Mesenchymal stem cell (in vitro differentiated cells and primary cell): ENCODE results near the gene SLC25A20.

ENCODE experiments used
- DNase-seq: peaks from one replicate; pipeline ENCODE4 v3.0.0-alpha.2; 2013
- H2AFZ ChIP-seq: one replicate; pipeline ENCODE4 v1.6.1; 2013; ENCODE audit warnings: low read depth, mild to moderate bottlenecking, control low read depth, inconsistent platforms, low read length, moderate library complexity
- H2AK5ac ChIP-seq: 2 replicates; pipeline ENCODE4 v1.6.1; 2013; ENCODE audit warnings: low read length, moderate library complexity, mild to moderate bottlenecking, inconsistent platforms; ENCODE audit not compliant: severe bottlenecking
- H2BK120ac ChIP-seq: one replicate; pipeline ENCODE4 v1.6.1; 2013; ENCODE audit warnings: low read depth, mild to moderate bottlenecking, inconsistent platforms, low read length, moderate library complexity
- H2BK12ac ChIP-seq, 2 experiments: one replicate each; pipeline ENCODE4 v1.6.1; 2013; ENCODE audit warnings: inconsistent platforms in 2 of 2, low read length in 2 of 2, mild to moderate bottlenecking in 2 of 2, moderate library complexity in 2 of 2, control low read depth in 1 of 2
- H2BK15ac ChIP-seq: one replicate; pipeline ENCODE4 v1.6.1; 2013; ENCODE audit warnings: mild to moderate bottlenecking, low read depth, inconsistent platforms; ENCODE audit not compliant: poor library complexity, severe bottlenecking
- H2BK5ac ChIP-seq: 2 replicates; pipeline ENCODE4 v1.6.1; 2013; ENCODE audit warnings: low read depth, mild to moderate bottlenecking, low read length, control low read depth, inconsistent platforms; ENCODE audit not compliant: poor library complexity, severe bottlenecking
- H3K14ac ChIP-seq, 2 experiments: one replicate each; pipeline ENCODE4 v1.6.1; 2013; ENCODE audit warnings: inconsistent platforms in 2 of 2, low read length in 2 of 2, control low read depth in 1 of 2, mild to moderate bottlenecking in 1 of 2, moderate library complexity in 1 of 2
- H3K18ac ChIP-seq, 2 experiments: one replicate each; pipeline ENCODE4 v1.6.1; 2013; ENCODE audit warnings: inconsistent platforms in 2 of 2, low read length in 2 of 2, control low read depth in 1 of 2, low read depth in 1 of 2, mild to moderate bottlenecking in 1 of 2
- H3K23ac ChIP-seq, 2 experiments: one replicate each; pipeline ENCODE4 v1.6.1; 2013; ENCODE audit warnings: inconsistent platforms in 2 of 2, low read length in 2 of 2, mild to moderate bottlenecking in 2 of 2, moderate library complexity in 2 of 2, control low read depth in 1 of 2
- H3K27ac ChIP-seq: 2 replicates; pipeline ENCODE4 v1.5.1; 2013; ENCODE audit warnings: mild to moderate bottlenecking, moderate library complexity, low read length, control low read depth, inconsistent platforms; ENCODE audit not compliant: poor library complexity, severe bottlenecking
- H3K27me3 ChIP-seq, 2 experiments: 2 replicates each; pipeline versions ENCODE4 v1.6.1 to v1.7.0; 2013; ENCODE audit warnings: low read length in 2 of 2, mild to moderate bottlenecking in 2 of 2, moderate library complexity in 2 of 2, control low read depth in 1 of 2, inconsistent platforms in 1 of 2; ENCODE audit not compliant: control insufficient read depth in 1 of 2, insufficient read depth in 1 of 2
- H3K36me3 ChIP-seq, 2 experiments: 2 replicates each; pipeline versions ENCODE4 v1.6.1 to v1.7.0; 2013; ENCODE audit warnings: low read length in 2 of 2, control low read depth in 1 of 2, inconsistent platforms in 1 of 2, low read depth in 1 of 2, mild to moderate bottlenecking in 1 of 2; ENCODE audit not compliant: insufficient read depth in 2 of 2, control insufficient read depth in 1 of 2
- H3K4ac ChIP-seq, 2 experiments: one replicate each; pipeline ENCODE4 v1.6.1; 2013; ENCODE audit warnings: inconsistent platforms in 2 of 2, low read length in 2 of 2, mild to moderate bottlenecking in 2 of 2, moderate library complexity in 2 of 2, control low read depth in 1 of 2, low read depth in 1 of 2
- H3K4me1 ChIP-seq: 2 replicates; pipeline ENCODE4 v1.6.1; 2013; ENCODE audit warnings: low read depth, low read length, control low read depth; ENCODE audit not compliant: control insufficient read depth, insufficient read depth
- H3K4me2 ChIP-seq: 2 replicates; pipeline ENCODE4 v1.6.1; 2013; ENCODE audit warnings: low read length, mild to moderate bottlenecking, inconsistent platforms; ENCODE audit not compliant: poor library complexity, severe bottlenecking
- H3K4me3 ChIP-seq, 2 experiments: 2 replicates each; pipeline versions ENCODE4 v1.5.1 to v1.7.0; 2013; ENCODE audit warnings: low read length in 2 of 2, mild to moderate bottlenecking in 2 of 2, control low read depth in 1 of 2, low read depth in 1 of 2; ENCODE audit not compliant: insufficient read depth in 1 of 2
- H3K79me1 ChIP-seq: replicated peaks from 2 replicates; pipeline ENCODE4 v1.6.1; 2013; ENCODE audit warnings: mild to moderate bottlenecking, control low read depth, low read length, inconsistent platforms; ENCODE audit not compliant: poor library complexity, severe bottlenecking
- H3K9ac ChIP-seq: 2 replicates; pipeline ENCODE4 v1.7.0; 2013; ENCODE audit warnings: mild to moderate bottlenecking, low read length, moderate library complexity
- H3K9me3 ChIP-seq: 2 replicates; pipeline ENCODE4 v1.7.0; 2013; ENCODE audit warnings: mild to moderate bottlenecking, low read length; ENCODE audit not compliant: control insufficient read depth
- H4K8ac ChIP-seq: one replicate; pipeline ENCODE4 v1.6.1; 2013; ENCODE audit warnings: inconsistent platforms, mild to moderate bottlenecking, low read length, moderate library complexity
- H4K91ac ChIP-seq: one replicate; pipeline ENCODE4 v1.6.1; 2013; ENCODE audit warnings: mild to moderate bottlenecking, low read length, inconsistent platforms
- WGBS: methylation state at CpG from one replicate; pipeline ENCODE4 v1.1.7; 2013; ENCODE audit warnings: mixed read lengths; 5-methylcytosine and 5-hydroxymethylcytosine counted together

Gene SLC25A20

DNA sequence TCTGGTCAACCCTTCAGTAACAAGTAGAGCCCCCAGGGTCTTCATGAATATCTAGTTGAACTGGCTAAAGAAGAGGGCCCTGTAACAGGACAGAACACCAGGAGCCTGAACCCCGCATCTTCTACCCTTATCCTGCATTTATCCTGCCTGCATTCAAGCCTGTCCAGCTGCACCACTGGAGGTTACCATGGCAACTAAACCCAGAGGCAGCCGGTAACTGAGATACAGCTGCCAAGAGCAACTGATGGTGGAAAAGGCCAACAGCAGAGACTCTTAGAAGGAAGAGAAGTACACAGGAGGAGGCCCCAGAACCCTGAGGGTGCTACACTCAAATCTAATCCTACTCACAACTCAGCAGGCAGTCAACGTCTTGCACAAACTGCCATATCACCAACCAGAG, 47.3 kb downstream of the SLC25A20 start:
- no peak overlapping the region for H3K4ac ChIP-seq
- no peaks in the 10 kb centered on the region for H3K9me3 ChIP-seq
- WGBS: 75% methylated on average over 2 of the region's 3 CpGs
- H3K79me1 ChIP-seq: peaks cover under 1% of the 10 kb centered on the region
- H3K4me1 ChIP-seq: peaks cover 6% of the 10 kb centered on the region
- H3K9ac ChIP-seq: no peak overlapping the region
- peak; percentile 30 for DNase-seq
- H3K27me3 ChIP-seq: no peaks in the 10 kb centered on the region
- H3K18ac ChIP-seq: no peak overlapping the region
- no peak overlapping the region for H2AFZ ChIP-seq
- H3K36me3 ChIP-seq: peaks cover 0 to 3% of the 10 kb centered on the region in 2 experiments
- H3K27ac ChIP-seq: no peak overlapping the region
- no peak overlapping the region for H4K91ac ChIP-seq
- no peak overlapping the region for H3K4me2 ChIP-seq
- H3K23ac ChIP-seq: no peak overlapping the region
- no peak overlapping the region for H3K4me3 ChIP-seq
- no peak overlapping the region for H2BK15ac ChIP-seq
- H2BK12ac ChIP-seq: no peak overlapping the region
- H2BK120ac ChIP-seq: no peak overlapping the region
- no peak overlapping the region for H2AK5ac ChIP-seq
- no peak overlapping the region for H2BK5ac ChIP-seq
- no peak overlapping the region for H3K14ac ChIP-seq
- no peak overlapping the region for H4K8ac ChIP-seq

DNA sequence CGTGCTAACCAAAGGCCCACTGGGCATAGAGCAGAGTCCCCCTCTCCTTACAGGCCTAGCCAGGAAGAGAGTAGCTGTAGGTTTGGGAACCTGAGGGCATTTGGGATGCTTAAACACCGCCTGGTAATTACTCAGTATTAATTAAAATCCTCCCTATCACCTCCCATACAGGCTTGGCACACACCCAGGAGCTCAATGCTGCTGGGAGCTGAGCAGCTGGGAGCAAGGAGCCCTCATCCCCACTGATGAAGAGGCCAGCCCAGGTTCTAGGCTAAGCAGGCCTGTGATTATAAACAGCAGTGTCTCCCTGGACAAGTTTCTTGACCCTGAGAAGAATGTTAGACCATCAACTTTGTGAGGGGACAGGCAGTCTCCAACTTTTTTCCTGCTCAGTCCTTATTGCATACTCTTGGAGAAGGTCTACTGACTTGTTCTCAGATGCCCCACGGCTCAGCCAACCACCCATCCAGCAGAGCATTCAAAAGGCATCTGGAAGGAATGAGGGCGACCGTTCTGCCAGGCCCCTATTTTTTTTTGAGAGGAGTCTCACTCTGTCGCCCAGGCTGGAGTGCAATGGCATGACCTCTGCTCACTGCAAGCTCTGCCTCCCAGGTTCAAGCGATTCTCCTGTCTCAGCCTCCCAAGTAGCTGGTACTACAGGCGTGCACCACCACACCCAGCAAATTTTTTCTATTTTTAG, 49.7 kb downstream of the SLC25A20 start:
- no peak overlapping the region for H3K18ac ChIP-seq
- H3K79me1 ChIP-seq: peaks cover 6% of the 10 kb centered on the region
- no peak overlapping the region for H4K8ac ChIP-seq
- H3K14ac ChIP-seq: no peak overlapping the region
- peak overlapping the region in 1 of 2 experiments; percentile 90 for H3K4me3 ChIP-seq
- peak overlapping the region; percentile 93 for H3K9ac ChIP-seq
- no peak overlapping the region for H2BK15ac ChIP-seq
- no peaks in the 10 kb centered on the region for H3K9me3 ChIP-seq
- H3K4me2 ChIP-seq: no peak overlapping the region
- over 99% methylated on average over 8 of the region's 8 CpGs for WGBS
- no peak overlapping the region for H2AK5ac ChIP-seq
- H3K23ac ChIP-seq: no peak overlapping the region
- no peak overlapping the region for H2AFZ ChIP-seq
- no peak overlapping the region for H2BK5ac ChIP-seq
- H3K4ac ChIP-seq: no peak overlapping the region
- no peak overlapping the region for H2BK120ac ChIP-seq
- no peak overlapping the region for H2BK12ac ChIP-seq
- no peak for DNase-seq
- no peak overlapping the region for H4K91ac ChIP-seq
- H3K27ac ChIP-seq: no peak overlapping the region
- peaks cover 0 to 3% of the 10 kb centered on the region in 2 experiments for H3K36me3 ChIP-seq
- peaks cover 11% of the 10 kb centered on the region for H3K4me1 ChIP-seq
- H3K27me3 ChIP-seq: no peaks in the 10 kb centered on the region

DNA sequence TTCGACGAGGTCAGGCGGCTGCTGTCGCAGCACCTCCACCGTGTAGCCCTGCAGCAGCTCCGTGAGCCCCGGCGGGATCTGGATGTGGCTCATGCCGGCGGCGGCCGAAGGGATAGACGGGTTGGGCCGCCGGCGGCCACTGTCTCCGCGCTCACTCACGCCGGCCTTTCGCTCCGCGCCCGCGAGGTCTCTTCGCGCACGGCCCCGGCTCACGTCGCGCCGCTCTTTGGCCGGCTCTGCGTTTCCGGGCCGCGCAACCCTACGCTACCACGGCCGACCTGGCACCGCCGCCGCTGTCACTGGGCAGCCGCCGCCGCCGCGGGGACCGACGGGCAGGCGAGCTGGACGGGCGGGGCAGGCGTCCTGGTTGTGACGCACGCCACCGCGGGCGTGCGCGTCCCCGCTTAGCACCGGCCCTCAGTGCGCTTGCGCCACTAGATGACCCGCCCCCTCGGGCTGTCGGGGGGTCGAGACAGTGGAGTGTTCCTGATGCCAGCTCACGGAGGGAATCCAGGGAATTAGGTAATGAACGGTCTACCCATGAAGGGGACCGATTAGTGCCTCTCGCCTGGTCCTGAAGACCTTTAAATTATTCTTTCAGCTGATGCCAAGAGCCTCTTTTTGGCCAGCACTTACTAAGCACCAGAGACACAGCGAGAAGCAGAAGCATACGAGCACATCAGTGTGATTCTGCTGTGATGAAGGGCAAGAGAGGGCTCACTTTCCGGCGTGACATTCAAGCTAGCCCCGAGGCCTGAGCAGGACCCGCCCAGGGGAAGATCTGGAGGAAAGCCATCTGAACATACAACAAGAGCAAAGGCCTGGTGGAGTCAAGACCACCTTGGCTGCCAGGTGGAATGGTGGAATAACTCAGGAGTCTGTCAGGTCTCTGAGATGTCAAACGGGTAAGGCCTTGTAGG, 50.9 kb downstream of the SLC25A20 start, which contains the start of gene PRKAR2A:
TSS of gene PRKAR2A (minus strand) at position 371 of the 920 bp plus-strand sequence. CDS start at position 93, 278 bp downstream.
- peak; percentile 90 for DNase-seq
- H3K27me3 ChIP-seq: no peaks in the 10 kb centered on the region
- peak within 1 kb of the TSS; percentile 71 for H3K4me2 ChIP-seq
- peak within 1 kb of the TSS; percentile 93 for H3K9ac ChIP-seq
- peaks cover 0 to 3% of the 10 kb centered on the region in 2 experiments for H3K36me3 ChIP-seq
- H3K4me1 ChIP-seq: peaks cover 11% of the 10 kb centered on the region
- peak within 1 kb of the TSS; percentile 91 for H2AFZ ChIP-seq
- H2BK120ac ChIP-seq: peak within 1 kb of the TSS; percentile 71
- whole genome bisulfite sequencing: 4% methylated on average over 75 of the region's 81 CpGs
- peak within 1 kb of the TSS in 1 of 2 experiments; percentile 66 for H3K23ac ChIP-seq
- H2AK5ac ChIP-seq: peak within 1 kb of the TSS; percentile 9
- peak within 1 kb of the TSS; percentile 60 for H3K27ac ChIP-seq
- peak within 1 kb of the TSS; percentile 79 for H4K8ac ChIP-seq
- H2BK15ac ChIP-seq: peak within 1 kb of the TSS; percentile 88
- peak within 1 kb of the TSS; percentile 24 to 83 for H2BK12ac ChIP-seq
- H3K4me3 ChIP-seq: peak within 1 kb of the TSS; percentile 90 to 96
- H3K9me3 ChIP-seq: no peaks in the 10 kb centered on the region
- H2BK5ac ChIP-seq: no peak within 1 kb of the TSS
- peak within 1 kb of the TSS; percentile 64 for H4K91ac ChIP-seq
- H3K18ac ChIP-seq: peak within 1 kb of the TSS; percentile 37 to 93
- H3K14ac ChIP-seq: peak within 1 kb of the TSS in 1 of 2 experiments; percentile 94
- H3K79me1 ChIP-seq: peaks cover 6% of the 10 kb centered on the region
- peak within 1 kb of the TSS; percentile 53 to 98 for H3K4ac ChIP-seq
